ENCODE results near the gene NAXD. TPM values are rescaled to one million over a fixed set of nuclear protein-coding genes. Genes with fewer than 3 reads are reported as not detected.

The NAXD gene
- polyA plus RNA-seq, 1 donor from 2014 or later, result 58.1 TPM

- TF ChIP-seq EZH2 (IDR thresholded peaks at IDR 0.05; ENCODE audit: borderline replicate concordance, insufficient read depth, low read length, poor library complexity, severe bottlenecking) (no peak), REST (IDR thresholded peaks at IDR 0.05; ENCODE audit: borderline replicate concordance) (no peak), EP300 (conservative IDR thresholded peaks at IDR 0.05; ENCODE audit: poor library complexity, severe bottlenecking) (no peak), POLR2AphosphoS5 (IDR thresholded peaks at IDR 0.05) (no peak), CTCF (IDR thresholded peaks at IDR 0.05; ENCODE audit: poor library complexity, severe bottlenecking) (no peak), SMC3 (conservative IDR thresholded peaks at IDR 0.05; ENCODE audit: poor library complexity) (no peak), MXI1 (conservative IDR thresholded peaks at IDR 0.05; ENCODE audit: poor library complexity, severe bottlenecking) (no peak), RAD21 (conservative IDR thresholded peaks at IDR 0.05) (no peak), TAF1 (IDR thresholded peaks at IDR 0.05; ENCODE audit: low read depth) (no peak)
- no peak overlapping the region for H2AFZ ChIP-seq (ENCODE audit: low read depth, low read length)
Observed at GRCh38 chr13:110571896-110572777, 43.2 kb upstream of the NAXD start.

GRCh38 chr13:110572778-110573118, 42.6 kb upstream of the NAXD start:
- Histone ChIP-seq H3K9me2 (ENCODE audit: insufficient read depth, low read length) (no peaks in the 10 kb centered on the region), H3K4me2 (ENCODE audit: low read length) (no peak overlapping the region), H3K9ac (ENCODE audit: low read length) (no peak overlapping the region), H3K27me3 (ENCODE audit: insufficient read depth, low read depth, low read length) (no peaks in the 10 kb centered on the region), H3K4me3 (ENCODE audit: low read length) (no peak overlapping the region), H3K9me3 (ENCODE audit: low read length) (no peaks in the 10 kb centered on the region), H2AFZ (ENCODE audit: low read depth, low read length) (no peak overlapping the region), H3K79me2 (replicated peaks; ENCODE audit: insufficient read depth, low read length) (no peaks in the 10 kb centered on the region), H3F3A (ENCODE audit: insufficient read depth, low read length, poor library complexity, severe bottlenecking) (no peaks in the 10 kb centered on the region), H3K36me3 (ENCODE audit: insufficient read depth, low read length) (no peaks in the 10 kb centered on the region), H4K20me1 (ENCODE audit: insufficient read depth) (no peaks in the 10 kb centered on the region), H3K27ac (ENCODE audit: low read length) (no peak overlapping the region)
- TF ChIP-seq POLR2AphosphoS5 (IDR thresholded peaks at IDR 0.05) (no peak), REST (IDR thresholded peaks at IDR 0.05; ENCODE audit: borderline replicate concordance) (no peak), TAF1 (IDR thresholded peaks at IDR 0.05; ENCODE audit: low read depth) (no peak)

More at GRCh38 chr13:110571896-110572777, 43.2 kb upstream of the NAXD start:
- Histone ChIP-seq H3K9me3 (ENCODE audit: low read length) (no peaks in the 10 kb centered on the region), H3K4me3 (ENCODE audit: low read length) (no peak overlapping the region), H3K9me2 (ENCODE audit: insufficient read depth, low read length) (no peaks in the 10 kb centered on the region), H3K79me2 (replicated peaks; ENCODE audit: insufficient read depth, low read length) (no peaks in the 10 kb centered on the region), H3K36me3 (ENCODE audit: insufficient read depth, low read length) (no peaks in the 10 kb centered on the region), H3K27me3 (ENCODE audit: insufficient read depth, low read depth, low read length) (no peaks in the 10 kb centered on the region), H3K4me2 (ENCODE audit: low read length) (no peak overlapping the region), H3F3A (ENCODE audit: insufficient read depth, low read length, poor library complexity, severe bottlenecking) (no peaks in the 10 kb centered on the region), H3K27ac (ENCODE audit: low read length) (no peak overlapping the region), H3K9ac (ENCODE audit: low read length) (no peak overlapping the region), H4K20me1 (ENCODE audit: insufficient read depth) (no peaks in the 10 kb centered on the region)

Measured in neural cell (in vitro differentiated cells).